ENCODE measurements around the gene OXTR.

The OXTR gene

GRCh38 chr3:8777201-8777977 lies 8.0 kb upstream of the OXTR start:
- no peak for TF ChIP-seq FOXP2 (optimal IDR thresholded peaks at IDR 0.05; ENCODE audit: borderline replicate concordance, extremely low read depth, extremely low read length, insufficient read depth)
- TF ChIP-seq POLR2AphosphoS5 (IDR thresholded peaks at IDR 0.05; ENCODE audit: low read depth, low read length) = no peak
- TF ChIP-seq REST (IDR thresholded peaks at IDR 0.05; ENCODE audit: insufficient read depth in 1 of 2, low read depth in 2 of 2, low read length in 2 of 2) = no peak
- no peak for TF ChIP-seq SIN3A (IDR thresholded peaks at IDR 0.05; ENCODE audit: borderline replicate concordance, insufficient read depth, low read length)
- TF ChIP-seq TAF1 (IDR thresholded peaks at IDR 0.05; ENCODE audit: borderline replicate concordance, insufficient read depth, low read length) = no peak

- no peak for TF ChIP-seq REST (IDR thresholded peaks at IDR 0.05; ENCODE audit: insufficient read depth in 1 of 2, low read depth in 2 of 2, low read length in 2 of 2)
- no peak for TF ChIP-seq TAF1 (IDR thresholded peaks at IDR 0.05; ENCODE audit: borderline replicate concordance, insufficient read depth, low read length)
- no peak for TF ChIP-seq POLR2AphosphoS5 (IDR thresholded peaks at IDR 0.05; ENCODE audit: low read depth, low read length)
- TF ChIP-seq SIN3A (IDR thresholded peaks at IDR 0.05; ENCODE audit: borderline replicate concordance, insufficient read depth, low read length) = no peak
- TF ChIP-seq FOXP2 (optimal IDR thresholded peaks at IDR 0.05; ENCODE audit: borderline replicate concordance, extremely low read depth, extremely low read length, insufficient read depth) = no peak
Observed at GRCh38 chr3:8776406-8776805, 7.0 kb upstream of the OXTR start.

GRCh38 chr3:8775602-8776001 lies 6.2 kb upstream of the OXTR start:
- no peak for TF ChIP-seq REST (IDR thresholded peaks at IDR 0.05; ENCODE audit: insufficient read depth in 1 of 2, low read depth in 2 of 2, low read length in 2 of 2)
- no peak for TF ChIP-seq FOXP2 (optimal IDR thresholded peaks at IDR 0.05; ENCODE audit: borderline replicate concordance, extremely low read depth, extremely low read length, insufficient read depth)
- no peak for TF ChIP-seq TAF1 (IDR thresholded peaks at IDR 0.05; ENCODE audit: borderline replicate concordance, insufficient read depth, low read length)
- no peak for TF ChIP-seq POLR2AphosphoS5 (IDR thresholded peaks at IDR 0.05; ENCODE audit: low read depth, low read length)
- TF ChIP-seq SIN3A (IDR thresholded peaks at IDR 0.05; ENCODE audit: borderline replicate concordance, insufficient read depth, low read length) = no peak

GRCh38 chr3:8775181-8775580 lies 5.8 kb upstream of the OXTR start:
- TF ChIP-seq REST (IDR thresholded peaks at IDR 0.05; ENCODE audit: insufficient read depth in 1 of 2, low read depth in 2 of 2, low read length in 2 of 2) (no peak), TAF1 (IDR thresholded peaks at IDR 0.05; ENCODE audit: borderline replicate concordance, insufficient read depth, low read length) (no peak), POLR2AphosphoS5 (IDR thresholded peaks at IDR 0.05; ENCODE audit: low read depth, low read length) (no peak), FOXP2 (optimal IDR thresholded peaks at IDR 0.05; ENCODE audit: borderline replicate concordance, extremely low read depth, extremely low read length, insufficient read depth) (no peak), SIN3A (IDR thresholded peaks at IDR 0.05; ENCODE audit: borderline replicate concordance, insufficient read depth, low read length) (no peak)
